ENCODE results near the gene DENND4A. TPM values are rescaled to one million over a fixed set of nuclear protein-coding genes. Genes with fewer than 3 reads are reported as not detected.

DENND4A gene
- total and polyA plus RNA-seq, 2 donors (not counting 1 experiment from before 2014, with no cell fraction given) = 24.4 to 103 TPM

DNA sequence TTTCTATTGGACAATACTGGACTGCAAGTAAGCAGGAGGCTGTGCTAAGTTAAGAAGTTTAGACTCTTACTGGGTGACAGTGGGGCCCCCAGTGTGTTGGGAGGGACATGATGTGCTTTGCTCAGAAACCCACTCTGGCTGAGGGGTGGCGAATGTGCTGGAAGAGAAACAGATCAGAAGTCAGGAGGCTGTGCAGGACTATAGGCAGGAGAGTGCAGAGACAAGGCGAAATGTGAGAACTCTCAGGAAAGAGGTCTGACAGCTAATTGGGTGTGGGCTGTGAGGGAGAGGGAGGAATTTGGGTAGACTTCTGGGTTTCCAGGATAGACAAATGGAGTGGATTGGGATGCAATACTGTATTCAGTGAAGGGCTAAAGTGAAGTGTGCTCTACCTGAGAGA lies 158.3 kb downstream of the DENND4A start:
- Histone ChIP-seq H2AFZ (ENCODE audit: insufficient read depth, low read depth, low read length, poor library complexity, severe bottlenecking) (no peak overlapping the region), H3K79me2 (ENCODE audit: control insufficient read depth, insufficient read depth, low read length) (no peaks in the 10 kb centered on the region), H3K9ac (ENCODE audit: low read length) (no peak overlapping the region), H3K4me3 (ENCODE audit: control extremely low read depth in 1 of 5, extremely low read depth in 1 of 5, insufficient read depth in 1 of 5, low read depth in 2 of 5, low read length in 4 of 5) (no peak overlapping the region), H3K27ac (ENCODE audit: low read length in 2 of 2) (no peak overlapping the region), H3K4me1 (ENCODE audit: control insufficient read depth in 2 of 2, insufficient read depth in 2 of 2, low read length in 2 of 2) (peaks cover 8 to 16% of the 10 kb centered on the region in 2 donors), H3K9me3 (ENCODE audit: control extremely low read depth in 1 of 3, control insufficient read depth in 2 of 3, insufficient read depth in 1 of 3, low read length in 2 of 3) (peaks cover 0 to 2% (median 0%) of the 10 kb centered on the region in 3 donors), H3K36me3 (replicated peaks in 1 of 2; ENCODE audit: control extremely low read depth in 1 of 2, control insufficient read depth in 1 of 2, extremely low read depth in 1 of 2, insufficient read depth in 2 of 2, low read length in 1 of 2) (no peaks in the 10 kb centered on the region), H4K20me1 (ENCODE audit: control insufficient read depth, insufficient read depth, low read length, poor library complexity, severe bottlenecking) (no peaks in the 10 kb centered on the region), H3K4me2 (replicated peaks; ENCODE audit: low read depth, low read length, poor library complexity, severe bottlenecking) (no peak overlapping the region), H3K27me3 (replicated peaks in 1 of 4; ENCODE audit: control extremely low read depth in 1 of 4, control insufficient read depth in 3 of 4, insufficient read depth in 4 of 4, low read length in 3 of 4) (no peaks in the 10 kb centered on the region)
- no peak overlapping the region for H3K4me3 Mint-ChIP-seq
- POLR2A ChIA-PET = no interaction called here
- CTCF ChIA-PET = no interaction called here
- intact Hi-C loops (cut with micrococcal nuclease) = no loop called here
- no peak overlapping the region for H3K27ac Mint-ChIP-seq
- ATAC-seq (ENCODE audit: low read depth) (no peak), DNase-seq (no peak)
- H3K9me3 Mint-ChIP-seq (ENCODE audit: insufficient read depth) = no peaks in the 10 kb centered on the region
- no peaks in the 10 kb centered on the region for H3K27me3 Mint-ChIP-seq
- H3K4me1 Mint-ChIP-seq = peaks cover 18% of the 10 kb centered on the region
- WGBS (ENCODE audit: insufficient coverage) = 97% methylated on average over 2 of the region's 2 CpGs
- TF ChIP-seq, protein P1, sequence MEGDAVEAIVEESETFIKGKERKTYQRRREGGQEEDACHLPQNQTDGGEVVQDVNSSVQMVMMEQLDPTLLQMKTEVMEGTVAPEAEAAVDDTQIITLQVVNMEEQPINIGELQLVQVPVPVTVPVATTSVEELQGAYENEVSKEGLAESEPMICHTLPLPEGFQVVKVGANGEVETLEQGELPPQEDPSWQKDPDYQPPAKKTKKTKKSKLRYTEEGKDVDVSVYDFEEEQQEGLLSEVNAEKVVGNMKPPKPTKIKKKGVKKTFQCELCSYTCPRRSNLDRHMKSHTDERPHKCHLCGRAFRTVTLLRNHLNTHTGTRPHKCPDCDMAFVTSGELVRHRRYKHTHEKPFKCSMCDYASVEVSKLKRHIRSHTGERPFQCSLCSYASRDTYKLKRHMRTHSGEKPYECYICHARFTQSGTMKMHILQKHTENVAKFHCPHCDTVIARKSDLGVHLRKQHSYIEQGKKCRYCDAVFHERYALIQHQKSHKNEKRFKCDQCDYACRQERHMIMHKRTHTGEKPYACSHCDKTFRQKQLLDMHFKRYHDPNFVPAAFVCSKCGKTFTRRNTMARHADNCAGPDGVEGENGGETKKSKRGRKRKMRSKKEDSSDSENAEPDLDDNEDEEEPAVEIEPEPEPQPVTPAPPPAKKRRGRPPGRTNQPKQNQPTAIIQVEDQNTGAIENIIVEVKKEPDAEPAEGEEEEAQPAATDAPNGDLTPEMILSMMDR (IDR thresholded peaks at IDR 0.05) = no peak
- no peak for TF ChIP-seq EZH2 (IDR thresholded peaks at IDR 0.05; ENCODE audit: borderline replicate concordance, insufficient read depth, low read depth, low read length, poor library complexity, severe bottlenecking)

- WGBS (ENCODE audit: insufficient coverage) = no CpG with 5 or more reads among the region's 4 CpGs
- H3K4me2 ChIP-seq (replicated peaks; ENCODE audit: low read depth, low read length, poor library complexity, severe bottlenecking) = no peak overlapping the region
- ChIA-PET CTCF (interaction anchor here (0.5 to 0.6 kb wide), 2 partner anchors 41 to 152 kb away, joined by 3 read pairs; no protein-coding TSS in a partner anchor), POLR2A (no interaction called here)
- H4K20me1 ChIP-seq (ENCODE audit: control insufficient read depth, insufficient read depth, low read length, poor library complexity, severe bottlenecking) = no peaks in the 10 kb centered on the region
- DNase-seq (no peak), ATAC-seq (ENCODE audit: low read depth) (no peak)
- Mint-ChIP-seq H3K9me3 (ENCODE audit: insufficient read depth) (no peaks in the 10 kb centered on the region), H3K27me3 (no peaks in the 10 kb centered on the region), H3K4me1 (peaks cover 13% of the 10 kb centered on the region), H3K4me3 (no peak overlapping the region), H3K27ac (no peak overlapping the region)
- H3K9ac ChIP-seq (ENCODE audit: low read length) = no peak overlapping the region
- H3K9me3 ChIP-seq (ENCODE audit: control extremely low read depth in 1 of 3, control insufficient read depth in 2 of 3, insufficient read depth in 1 of 3, low read length in 2 of 3) = peaks cover 0 to 2% (median 0%) of the 10 kb centered on the region in 3 donors
- no peaks in the 10 kb centered on the region for H3K79me2 ChIP-seq (ENCODE audit: control insufficient read depth, insufficient read depth, low read length)
- no peak for TF ChIP-seq EZH2 (IDR thresholded peaks at IDR 0.05; ENCODE audit: borderline replicate concordance, insufficient read depth, low read depth, low read length, poor library complexity, severe bottlenecking)
- TF ChIP-seq, protein P1 (IDR thresholded peaks at IDR 0.05) = no peak
- H2AFZ ChIP-seq (ENCODE audit: insufficient read depth, low read depth, low read length, poor library complexity, severe bottlenecking) = no peak overlapping the region
- no peak overlapping the region for H3K27ac ChIP-seq (ENCODE audit: low read length in 2 of 2)
- H3K4me3 ChIP-seq (ENCODE audit: control extremely low read depth in 1 of 5, extremely low read depth in 1 of 5, insufficient read depth in 1 of 5, low read depth in 2 of 5, low read length in 4 of 5) = no peak overlapping the region
- no peaks in the 10 kb centered on the region for H3K36me3 ChIP-seq (replicated peaks in 1 of 2; ENCODE audit: control extremely low read depth in 1 of 2, control insufficient read depth in 1 of 2, extremely low read depth in 1 of 2, insufficient read depth in 2 of 2, low read length in 1 of 2)
- H3K27me3 ChIP-seq (replicated peaks in 1 of 4; ENCODE audit: control extremely low read depth in 1 of 4, control insufficient read depth in 3 of 4, insufficient read depth in 4 of 4, low read length in 3 of 4) = no peaks in the 10 kb centered on the region
- peaks cover 8 to 10% of the 10 kb centered on the region in 2 donors for H3K4me1 ChIP-seq (ENCODE audit: control insufficient read depth in 2 of 2, insufficient read depth in 2 of 2, low read length in 2 of 2)
- intact Hi-C loops (cut with micrococcal nuclease) = no loop called here
These were observed 159.2 kb downstream of the DENND4A start for GRCh38 chr15:65632780-65633375.
